ENCODE results near the gene GOLGA6L6. TPM values are rescaled to one million over a fixed set of nuclear protein-coding genes. Genes with fewer than 3 reads are reported as not detected.

Gene GOLGA6L6
- total RNA-seq (2022; extraction: Qiagen RNA extraction; ENCODE audit: low read depth), result not detected in 5 replicates

DNA sequence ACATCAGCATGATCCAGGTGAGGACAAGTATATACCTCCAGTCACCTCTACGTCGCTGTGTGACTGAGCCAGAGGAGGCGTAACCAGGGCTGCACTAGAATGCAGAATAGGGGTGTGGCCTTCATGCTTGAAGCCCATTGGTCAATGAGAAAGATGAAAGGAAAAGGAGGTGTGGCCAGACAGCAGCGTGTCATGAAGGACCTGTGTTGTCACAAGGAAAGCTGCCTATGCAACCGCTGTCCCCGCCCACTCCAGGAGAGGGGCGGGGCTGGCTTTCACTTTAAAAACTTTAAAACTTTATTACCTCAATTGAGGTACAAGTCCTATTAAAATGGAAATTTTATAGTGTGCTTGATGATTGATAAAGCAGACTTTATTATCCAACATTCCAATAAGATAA, at the start of gene GOLGA6L6:
Gene GOLGA6L6, minus strand, starts transcription at position 101 of the 400 bp plus-strand sequence. Its CDS starts 91 bp downstream, at position 10.

